Measurements from ENCODE around the gene COL6A2.

DNA sequence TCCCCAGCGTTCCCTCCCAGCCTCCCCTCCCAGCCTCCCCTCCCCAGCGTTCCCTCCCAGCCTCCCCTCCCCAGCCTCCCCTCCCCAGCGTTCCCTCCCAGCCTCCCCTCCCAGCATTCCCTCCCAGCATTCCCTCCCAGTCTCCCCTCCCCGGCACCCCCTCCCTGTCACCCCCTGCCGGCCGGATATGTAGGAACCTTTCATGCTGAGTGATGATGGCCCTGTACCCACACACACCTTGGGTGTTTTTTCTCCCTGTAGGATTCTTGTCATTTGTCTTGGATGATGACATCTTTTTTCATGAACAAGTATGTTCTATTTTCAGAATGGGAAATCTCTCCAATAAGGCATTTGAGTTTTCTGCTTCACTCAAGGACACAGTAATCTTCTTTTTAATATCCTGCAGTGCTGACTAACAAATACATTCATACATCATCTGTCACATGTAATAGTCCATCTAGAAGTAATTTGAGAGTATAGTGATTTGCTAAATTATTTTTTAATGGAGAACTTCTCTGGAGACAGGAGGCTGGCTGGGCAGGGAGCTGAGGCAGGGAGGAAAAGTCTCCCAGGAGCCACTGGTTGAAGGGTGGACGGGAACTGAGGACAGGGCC is 38.0 kb downstream of the COL6A2 start:
- no peak for TF ChIP-seq POLR2A (IDR thresholded peaks at IDR 0.05; ENCODE audit: low read depth, low read length)
- TF ChIP-seq, protein P1, sequence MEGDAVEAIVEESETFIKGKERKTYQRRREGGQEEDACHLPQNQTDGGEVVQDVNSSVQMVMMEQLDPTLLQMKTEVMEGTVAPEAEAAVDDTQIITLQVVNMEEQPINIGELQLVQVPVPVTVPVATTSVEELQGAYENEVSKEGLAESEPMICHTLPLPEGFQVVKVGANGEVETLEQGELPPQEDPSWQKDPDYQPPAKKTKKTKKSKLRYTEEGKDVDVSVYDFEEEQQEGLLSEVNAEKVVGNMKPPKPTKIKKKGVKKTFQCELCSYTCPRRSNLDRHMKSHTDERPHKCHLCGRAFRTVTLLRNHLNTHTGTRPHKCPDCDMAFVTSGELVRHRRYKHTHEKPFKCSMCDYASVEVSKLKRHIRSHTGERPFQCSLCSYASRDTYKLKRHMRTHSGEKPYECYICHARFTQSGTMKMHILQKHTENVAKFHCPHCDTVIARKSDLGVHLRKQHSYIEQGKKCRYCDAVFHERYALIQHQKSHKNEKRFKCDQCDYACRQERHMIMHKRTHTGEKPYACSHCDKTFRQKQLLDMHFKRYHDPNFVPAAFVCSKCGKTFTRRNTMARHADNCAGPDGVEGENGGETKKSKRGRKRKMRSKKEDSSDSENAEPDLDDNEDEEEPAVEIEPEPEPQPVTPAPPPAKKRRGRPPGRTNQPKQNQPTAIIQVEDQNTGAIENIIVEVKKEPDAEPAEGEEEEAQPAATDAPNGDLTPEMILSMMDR (conservative IDR thresholded peaks at IDR 0.05; ENCODE audit: low read depth, low read length): no peak
- TF ChIP-seq BHLHE40 (IDR thresholded peaks at IDR 0.05; ENCODE audit: low read depth, low read length): no peak
- TF ChIP-seq MAZ (IDR thresholded peaks at IDR 0.05; ENCODE audit: borderline replicate concordance, low read depth, low read length): no peak
- TF ChIP-seq MAFK (IDR thresholded peaks at IDR 0.05; ENCODE audit: low read depth, low read length): no peak
- TF ChIP-seq, protein P2, sequence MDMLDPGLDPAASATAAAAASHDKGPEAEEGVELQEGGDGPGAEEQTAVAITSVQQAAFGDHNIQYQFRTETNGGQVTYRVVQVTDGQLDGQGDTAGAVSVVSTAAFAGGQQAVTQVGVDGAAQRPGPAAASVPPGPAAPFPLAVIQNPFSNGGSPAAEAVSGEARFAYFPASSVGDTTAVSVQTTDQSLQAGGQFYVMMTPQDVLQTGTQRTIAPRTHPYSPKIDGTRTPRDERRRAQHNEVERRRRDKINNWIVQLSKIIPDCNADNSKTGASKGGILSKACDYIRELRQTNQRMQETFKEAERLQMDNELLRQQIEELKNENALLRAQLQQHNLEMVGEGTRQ (IDR thresholded peaks at IDR 0.05; ENCODE audit: low read depth, low read length): no peak
- TF ChIP-seq RCOR1 (IDR thresholded peaks at IDR 0.05; ENCODE audit: insufficient replicate concordance, low read length): no peak
